HG02884 (cell line): ENCODE data around the gene LRRC8E.

Source experiments
- ATAC-seq: cut with Tn5 transposase; IDR thresholded peaks from one replicate; pipeline ENCODE4 v1.9.1; 2021; ENCODE audit warnings: mild to moderate bottlenecking, moderate library complexity; ENCODE audit not compliant: unreplicated experiment

LRRC8E gene

DNA sequence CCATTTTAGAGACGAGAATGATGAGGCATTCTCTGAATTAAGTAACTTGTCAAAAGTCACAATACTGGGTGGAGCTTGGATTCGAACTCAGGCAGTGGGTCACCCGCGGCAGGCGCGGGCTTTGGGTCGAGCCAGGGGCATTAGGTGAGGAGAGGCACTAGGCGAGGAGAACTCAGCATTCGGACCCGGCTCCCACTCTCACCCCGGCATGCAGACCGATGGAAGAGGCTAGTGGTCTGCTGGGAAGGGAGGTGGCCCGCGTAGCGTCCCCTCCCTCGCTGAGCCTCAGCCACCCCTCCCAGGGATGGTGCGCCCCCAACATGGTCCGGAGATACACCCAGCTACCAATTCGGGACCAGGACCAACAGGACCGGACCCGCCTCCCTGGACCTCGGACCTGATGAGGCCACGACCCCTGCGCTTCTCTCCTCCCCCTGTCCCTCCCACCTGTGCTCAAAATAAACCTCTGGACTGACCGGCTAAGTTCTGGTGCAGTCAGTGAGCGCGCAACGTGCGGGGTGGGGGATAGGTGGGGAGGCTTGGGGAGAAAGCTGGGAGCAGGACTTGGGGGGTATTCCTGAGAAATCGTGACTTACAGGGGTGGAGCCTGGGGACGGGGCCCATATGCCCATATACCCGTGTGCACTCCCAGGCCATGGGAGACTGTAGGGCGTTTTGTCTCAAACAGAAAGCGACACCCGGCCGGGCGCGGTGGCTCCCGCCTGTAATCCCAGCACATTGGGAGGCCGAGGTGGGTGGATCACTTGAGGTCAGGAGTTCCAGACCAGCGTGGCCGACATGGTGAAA, 30.5 kb downstream of the LRRC8E start:
- no peak for ATAC-seq

DNA sequence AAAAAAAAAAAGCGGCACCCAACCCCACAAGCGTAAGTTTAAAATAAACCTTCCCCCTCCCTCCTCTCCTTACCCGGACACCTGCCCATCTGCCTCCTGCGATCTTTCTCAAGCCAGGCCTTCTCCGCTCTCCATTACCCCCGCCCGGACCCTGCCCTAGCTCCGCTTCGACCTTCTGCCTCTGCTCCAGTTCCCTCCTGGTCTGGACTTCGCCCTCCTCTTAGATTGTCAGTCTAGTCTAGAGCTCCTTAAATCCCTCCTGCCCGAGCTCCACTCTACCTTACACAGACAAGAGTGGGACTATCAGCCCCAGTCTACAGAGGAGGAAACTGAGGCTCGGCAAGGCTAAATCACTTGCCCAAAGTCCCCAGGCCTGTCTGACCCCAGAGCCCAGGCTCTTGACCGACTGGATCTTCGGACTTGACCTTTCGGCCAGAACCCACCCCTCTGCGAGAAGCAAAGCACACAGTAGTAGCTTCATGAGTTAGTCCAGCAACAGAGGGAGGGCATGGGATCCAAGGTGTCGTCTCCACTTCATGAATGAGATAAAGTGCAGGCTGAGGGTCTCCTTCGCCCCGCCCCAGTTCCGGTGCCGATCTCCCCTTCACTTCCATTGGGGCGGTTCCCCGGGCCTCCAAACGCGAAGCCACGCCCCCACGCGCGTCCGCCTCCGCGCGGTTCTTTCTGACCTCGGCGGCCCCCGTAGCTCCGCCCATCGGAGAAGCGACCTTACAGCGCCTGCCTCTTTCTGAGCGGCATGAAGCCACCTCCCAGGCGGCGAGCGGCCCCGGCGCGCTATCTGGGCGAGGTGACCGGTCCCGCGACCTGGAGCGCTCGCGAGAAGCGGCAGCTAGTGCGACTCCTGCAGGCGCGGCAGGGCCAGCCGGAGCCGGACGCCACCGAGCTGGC, 31.6 kb downstream of the LRRC8E start, which contains the start of gene SNAPC2:
TSS of gene SNAPC2 (plus strand) at position 729 of the 909 bp plus-strand sequence. CDS start at position 758, 29 bp downstream.
- ATAC-seq = peak; percentile 47

DNA sequence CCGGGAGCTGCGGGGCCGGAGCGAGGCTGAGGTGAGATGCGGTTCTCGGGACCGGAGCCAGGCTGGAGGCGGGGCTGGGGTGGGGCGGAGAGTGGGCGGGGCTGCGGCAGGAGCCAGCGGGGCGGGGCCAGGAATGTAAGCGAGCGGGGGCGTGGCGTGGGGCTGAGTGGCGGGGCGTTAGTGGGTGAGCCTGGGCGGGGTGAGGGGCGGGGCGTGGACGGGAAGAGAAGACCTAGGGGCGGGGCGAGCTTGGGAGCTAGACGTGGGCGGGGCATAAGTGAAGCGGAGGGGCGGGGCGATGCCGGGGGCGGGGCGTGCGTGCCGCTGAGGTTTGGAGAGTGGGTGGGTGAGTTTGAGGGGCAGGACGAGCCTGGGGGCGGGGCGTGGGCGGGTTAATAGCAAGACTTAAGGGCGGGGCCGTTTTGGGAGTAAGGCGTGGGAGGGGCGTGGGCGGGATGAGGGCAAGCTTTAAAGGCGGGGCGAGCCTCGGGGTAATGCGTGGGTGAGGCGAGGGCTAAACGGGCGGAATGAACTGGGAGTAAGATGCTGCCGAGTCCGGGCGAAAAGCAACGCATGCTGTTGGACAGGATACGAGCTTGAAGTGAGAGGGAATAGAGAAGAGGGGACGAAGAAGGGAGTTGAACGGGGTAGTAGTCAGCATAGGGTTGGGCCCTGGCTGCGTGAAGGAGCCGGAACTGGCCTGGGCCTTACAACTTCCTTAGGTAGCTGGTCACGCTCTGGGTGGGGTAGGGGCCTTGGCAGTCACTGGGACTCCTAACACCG, 32.4 kb downstream of the LRRC8E start:
- ATAC-seq = peak; percentile 44

DNA sequence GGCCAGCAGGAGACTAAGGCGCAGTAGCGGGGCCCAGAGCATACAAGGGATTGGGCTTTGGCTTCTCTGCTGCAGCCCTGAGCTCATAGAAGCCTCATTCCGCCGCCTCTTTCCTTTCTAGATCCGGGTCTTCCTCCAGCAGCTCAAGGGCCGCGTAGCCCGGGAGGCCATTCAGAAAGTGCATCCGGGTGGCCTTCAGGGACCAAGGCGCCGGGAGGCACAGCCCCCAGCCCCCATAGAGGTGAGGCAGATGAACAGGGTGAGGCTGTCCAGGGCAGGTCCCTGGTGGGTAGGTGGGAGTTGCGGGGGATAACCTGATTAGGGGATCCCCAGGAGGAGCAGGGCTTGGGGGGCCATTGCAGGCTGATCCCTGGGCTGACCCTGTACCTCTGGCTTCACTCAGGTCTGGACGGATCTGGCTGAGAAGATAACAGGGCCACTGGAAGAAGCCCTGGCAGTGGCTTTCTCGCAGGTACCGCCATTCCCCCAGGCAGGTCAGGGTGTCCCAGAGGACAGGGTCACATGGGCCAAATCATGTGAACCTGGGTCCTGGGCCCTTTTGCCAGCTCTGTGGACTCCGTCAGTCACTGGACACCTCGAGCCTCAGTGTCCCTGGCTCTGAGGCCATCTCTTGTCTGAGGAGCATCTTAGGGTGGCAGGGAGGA, 33.1 kb downstream of the LRRC8E start:
- ATAC-seq = no peak

DNA sequence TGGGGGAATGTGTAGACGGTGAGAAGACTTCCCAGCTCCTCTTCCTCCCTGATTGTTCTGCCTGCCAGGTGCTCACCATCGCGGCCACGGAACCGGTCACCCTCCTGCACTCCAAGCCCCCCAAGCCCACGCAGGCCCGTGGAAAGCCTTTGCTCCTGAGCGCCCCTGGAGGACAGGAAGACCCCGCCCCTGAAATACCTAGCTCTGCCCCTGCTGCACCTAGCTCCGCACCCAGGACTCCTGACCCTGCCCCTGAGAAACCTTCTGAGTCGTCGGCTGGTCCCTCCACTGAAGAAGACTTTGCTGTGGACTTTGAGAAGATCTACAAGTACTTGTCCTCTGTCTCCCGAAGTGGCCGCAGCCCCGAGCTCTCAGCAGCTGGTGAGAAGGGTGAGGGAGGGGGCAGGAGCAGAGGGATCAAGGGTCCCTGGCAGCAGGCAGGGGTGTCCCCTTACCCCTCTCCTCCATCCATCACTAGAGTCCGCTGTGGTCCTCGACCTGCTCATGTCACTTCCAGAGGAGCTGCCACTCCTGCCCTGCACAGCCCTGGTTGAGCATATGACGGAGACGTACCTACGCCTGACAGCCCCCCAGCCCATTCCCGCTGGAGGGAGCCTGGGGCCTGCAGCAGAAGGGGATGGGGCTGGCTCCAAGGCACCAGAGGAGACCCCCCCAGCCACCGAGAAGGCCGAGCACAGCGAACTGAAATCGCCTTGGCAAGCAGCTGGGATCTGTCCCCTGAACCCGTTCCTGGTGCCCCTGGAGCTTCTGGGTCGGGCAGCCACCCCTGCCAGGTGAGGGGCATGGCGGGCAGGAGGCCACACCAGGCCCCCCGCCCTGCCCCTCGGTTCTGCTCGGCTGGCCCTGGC, 33.9 kb downstream of the LRRC8E start:
- no peak for ATAC-seq

DNA sequence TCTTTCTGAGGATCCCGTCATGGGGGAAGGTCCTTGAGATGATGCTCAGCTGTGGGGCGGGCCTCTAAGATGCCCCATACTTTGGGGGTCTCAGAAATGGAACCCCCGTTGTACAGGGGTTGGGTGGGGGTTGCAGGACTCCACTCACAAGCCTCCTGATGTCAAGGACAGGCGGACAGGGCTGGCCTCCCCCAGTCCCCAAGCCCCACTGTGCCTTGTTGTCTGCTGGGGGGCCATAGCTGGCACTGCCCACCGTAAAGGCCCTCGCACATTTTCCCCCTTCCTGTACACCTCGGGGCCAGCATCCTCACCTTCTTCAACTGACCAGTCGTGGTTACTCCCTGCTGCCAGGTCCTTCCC, 34.5 kb downstream of the LRRC8E start:
- no peak for ATAC-seq

DNA sequence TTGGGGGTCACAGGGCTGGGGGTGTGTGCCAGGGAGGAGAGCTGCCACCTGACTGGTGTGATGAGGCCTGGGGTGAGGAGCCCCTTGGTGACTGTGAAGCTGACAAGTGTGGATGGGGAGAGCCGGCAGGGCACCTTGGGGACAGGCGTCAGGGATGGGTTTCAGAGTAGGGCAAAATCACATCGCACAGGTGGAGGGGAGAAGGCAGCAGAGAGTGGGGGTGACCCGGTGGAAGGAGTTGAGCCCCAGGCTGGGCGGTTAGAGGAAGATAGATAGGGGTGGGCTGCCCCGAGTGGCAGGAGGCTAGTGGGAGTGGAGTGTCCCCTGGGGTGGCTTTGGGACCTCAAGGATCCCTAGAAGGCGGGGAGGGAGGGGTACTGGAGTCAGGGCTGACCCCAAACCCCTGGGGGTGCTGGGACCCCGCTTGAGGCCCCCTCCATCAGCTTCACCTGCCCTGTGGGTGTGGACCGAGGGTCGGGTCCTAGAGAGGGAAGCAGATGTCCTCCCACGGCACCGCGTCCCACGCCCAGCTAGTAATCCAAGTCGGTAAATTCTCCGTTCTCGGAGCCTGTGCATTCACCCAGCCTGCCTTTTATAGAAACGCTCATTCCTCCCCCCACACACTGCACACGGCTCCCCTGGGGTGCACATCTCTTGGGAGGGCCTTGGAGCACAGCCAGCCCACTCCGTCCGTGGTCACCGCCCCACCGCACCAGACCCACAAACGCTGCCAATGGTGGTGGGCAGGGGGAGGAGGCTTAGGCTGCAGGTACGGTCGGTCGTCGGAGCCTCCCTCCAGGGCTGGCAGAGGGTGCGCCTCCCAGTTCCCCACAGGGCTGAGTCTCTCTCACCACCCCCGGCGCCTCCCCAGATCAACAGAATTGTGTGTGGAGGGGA, 35.2 kb downstream of the LRRC8E start:
- ATAC-seq = no peak

DNA sequence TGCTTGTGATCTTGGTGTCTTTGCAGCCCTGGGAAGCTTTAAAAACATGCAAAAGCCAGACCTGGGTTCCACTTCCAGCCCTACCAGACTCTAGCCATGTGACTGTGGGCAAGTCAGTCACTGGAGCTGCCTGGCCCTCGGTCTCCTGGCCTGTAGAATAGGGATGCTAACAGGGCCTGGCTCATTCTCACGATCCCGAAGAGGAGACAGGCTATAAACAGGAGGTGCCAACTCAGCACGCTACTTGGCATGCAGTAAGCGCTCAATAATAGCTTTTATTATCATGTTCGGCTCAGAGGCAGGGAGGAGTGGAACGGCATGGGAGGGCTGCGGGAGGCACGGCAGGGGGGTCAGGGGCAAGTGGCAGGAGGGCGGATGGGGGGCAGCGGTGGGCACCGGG, 35.9 kb downstream of the LRRC8E start:
- no peak for ATAC-seq

DNA sequence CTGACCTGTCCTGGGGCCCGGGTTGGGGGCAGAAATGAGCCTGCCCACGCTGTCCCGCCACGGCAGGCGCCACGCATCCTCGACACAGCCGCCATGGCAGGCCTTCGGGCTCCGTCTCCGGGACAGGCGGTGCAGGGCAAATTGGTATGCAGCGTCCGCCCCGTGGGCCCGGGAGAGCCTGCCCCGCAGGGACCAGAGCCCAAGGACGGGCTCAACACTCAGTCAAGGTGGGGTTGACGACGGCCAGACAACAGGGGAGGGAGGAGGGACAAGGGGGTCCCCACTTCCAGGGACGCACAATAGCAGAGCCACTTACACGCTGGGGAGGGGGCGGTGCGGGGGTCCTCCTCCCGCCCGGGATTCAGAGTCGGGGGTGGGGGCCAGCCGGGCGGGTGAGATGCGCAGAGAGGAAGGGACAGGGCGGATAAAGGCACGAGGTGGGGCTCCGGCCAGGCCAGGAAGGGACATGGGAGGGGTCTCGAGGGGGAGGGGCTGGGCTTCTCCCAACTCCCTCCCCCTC, 36.4 kb downstream of the LRRC8E start:
- no peak for ATAC-seq

DNA sequence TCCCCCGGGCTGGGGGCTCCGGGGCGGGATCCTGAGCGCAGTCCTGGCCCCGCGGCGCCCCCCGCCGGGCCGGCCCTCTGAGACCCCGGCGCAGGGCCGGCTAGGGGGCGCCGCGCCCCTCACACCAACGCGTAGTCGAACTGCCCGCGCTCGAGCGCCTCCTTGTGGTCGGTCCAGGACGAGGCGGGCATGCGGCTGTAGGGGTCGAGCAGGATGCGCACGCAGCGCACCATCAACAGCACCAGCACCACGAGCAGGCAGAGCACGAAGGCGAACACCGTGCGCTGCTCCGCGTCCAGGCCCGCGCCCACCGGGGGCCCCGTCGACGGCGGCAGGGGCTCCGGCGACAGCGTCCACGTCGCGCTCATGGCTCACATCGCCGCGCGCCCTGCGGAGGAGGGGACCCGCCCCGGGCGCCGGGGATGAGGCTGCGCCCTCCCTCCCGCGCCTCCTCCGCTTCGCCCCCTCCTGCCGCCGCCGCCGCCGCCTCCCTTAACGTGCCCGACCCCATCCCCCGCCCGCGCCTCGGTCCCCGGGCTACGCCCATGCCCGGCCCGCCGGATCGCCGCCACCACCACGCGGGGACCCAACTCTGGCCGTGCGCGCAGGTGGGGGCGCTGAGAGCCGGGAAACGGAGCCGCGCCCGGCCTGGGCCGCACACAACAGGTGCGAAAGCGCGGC, 37.0 kb downstream of the LRRC8E start:
- no peak for ATAC-seq

DNA sequence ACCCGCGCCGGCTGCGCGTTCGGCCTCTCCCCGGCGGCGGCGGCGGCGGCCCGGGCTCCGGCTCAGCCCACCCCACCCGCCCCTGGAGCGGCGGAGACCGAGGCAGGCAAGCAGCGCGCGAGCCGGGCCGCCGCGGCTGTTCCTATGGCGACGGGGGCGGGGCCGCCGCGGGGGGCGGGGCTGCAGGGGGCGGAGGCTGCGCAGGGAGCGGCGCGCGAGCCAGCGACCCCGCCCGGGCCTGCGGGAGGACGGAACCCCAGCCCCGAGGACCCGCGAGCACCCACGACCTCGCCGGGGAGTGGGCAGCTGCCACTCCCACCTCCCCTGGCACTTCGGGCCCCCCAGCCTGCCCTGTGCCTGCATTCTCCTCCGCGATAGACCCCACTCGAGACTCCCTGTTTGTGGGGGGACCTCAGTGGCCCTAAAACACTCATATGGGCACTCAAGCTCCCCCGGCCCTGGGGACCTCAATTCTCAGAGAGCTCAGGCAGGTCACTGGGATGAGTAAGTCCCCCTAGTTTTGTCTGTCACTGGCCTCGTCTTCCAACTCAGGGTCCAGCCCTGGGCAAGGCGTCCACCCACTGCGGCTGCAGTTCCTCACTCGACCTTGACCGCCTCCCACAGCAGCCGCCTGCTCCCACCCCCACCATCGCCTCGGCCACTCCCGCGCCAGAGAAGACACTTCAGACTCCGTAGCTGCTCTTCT, 37.9 kb downstream of the LRRC8E start, which contains the start of gene CTXN1:
TSS of gene CTXN1 (minus strand) at position 115 of the 706 bp plus-strand sequence. CDS start 597 bp downstream, outside the sequence.
- ATAC-seq = no peak

DNA sequence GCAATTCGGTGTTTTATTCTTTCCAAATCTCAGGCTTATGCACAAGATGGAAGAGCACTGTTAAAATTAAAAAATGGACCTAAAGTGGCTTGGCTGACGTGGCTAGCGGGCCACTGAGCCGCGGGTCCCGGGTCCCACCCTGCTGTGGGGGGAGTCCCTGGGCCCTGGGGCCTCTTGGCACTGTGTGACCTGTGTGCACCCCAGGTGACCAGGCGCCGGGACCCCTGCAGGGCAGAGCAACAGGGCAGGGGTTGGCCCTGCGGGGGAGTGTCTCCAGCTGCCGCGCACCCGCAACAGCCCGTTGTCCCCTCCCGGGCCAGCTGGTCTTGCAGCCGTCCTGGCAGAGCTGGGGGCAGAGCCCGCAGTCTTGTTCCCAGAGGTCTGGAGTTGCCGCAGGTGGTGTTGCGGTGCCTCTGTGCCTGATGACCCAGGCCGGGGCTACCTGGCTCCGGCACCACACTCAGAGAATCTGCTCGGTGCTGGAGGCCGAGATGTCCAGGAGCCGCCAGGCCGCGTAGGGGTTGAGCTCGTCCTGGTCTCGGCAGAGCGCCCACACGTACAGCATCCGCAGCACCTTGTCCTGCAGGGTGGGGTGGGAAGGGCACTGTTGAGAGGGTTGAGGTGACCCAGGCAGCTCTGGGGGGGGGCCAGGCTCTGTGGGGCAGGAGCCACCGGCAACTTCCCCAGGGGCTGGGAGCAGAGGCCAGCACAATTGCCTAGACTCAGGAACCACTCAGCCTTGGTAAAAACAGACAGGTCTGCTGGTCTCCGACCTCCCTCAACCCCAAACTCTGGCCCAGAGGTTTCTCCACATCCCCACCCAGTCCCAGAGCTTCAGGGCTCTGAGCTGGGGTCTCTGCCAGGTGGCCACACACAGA, 38.7 kb downstream of the LRRC8E start:
- no peak for ATAC-seq

DNA sequence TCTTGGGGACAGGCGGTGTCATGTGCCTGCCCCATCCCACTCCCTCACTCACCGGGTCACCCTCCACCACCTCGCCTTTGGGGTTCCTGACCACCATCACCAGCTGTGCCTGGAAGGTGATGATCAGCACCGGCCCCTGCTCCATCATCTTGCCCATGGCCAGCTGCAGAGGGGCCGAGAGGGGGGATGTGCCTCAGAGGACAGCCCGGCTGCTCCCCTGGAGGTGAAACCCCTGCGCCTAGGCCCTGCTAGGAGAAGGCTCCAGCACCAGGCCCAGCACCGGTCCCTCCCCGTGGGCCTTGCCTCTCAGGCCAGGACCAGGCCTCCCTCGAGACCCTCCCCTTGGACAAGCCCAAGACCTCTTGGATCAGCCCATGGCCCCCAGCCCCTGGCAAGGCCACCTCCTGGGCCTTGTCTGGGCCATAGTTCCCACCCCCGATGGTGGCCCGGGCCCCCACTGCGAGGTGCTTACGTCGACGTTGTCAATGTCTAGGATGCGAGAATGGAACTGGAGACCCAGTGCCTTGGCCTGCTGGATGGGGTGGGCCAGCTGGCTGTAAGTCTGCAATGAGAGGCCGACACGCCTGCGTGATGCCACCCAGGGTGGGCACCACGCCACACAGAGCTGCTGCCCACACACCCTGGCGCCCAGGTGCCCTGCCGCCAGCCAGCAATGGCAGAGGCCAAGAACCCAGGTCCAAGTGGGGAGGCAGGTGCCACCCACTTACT, 39.5 kb downstream of the LRRC8E start:
- no peak for ATAC-seq

DNA sequence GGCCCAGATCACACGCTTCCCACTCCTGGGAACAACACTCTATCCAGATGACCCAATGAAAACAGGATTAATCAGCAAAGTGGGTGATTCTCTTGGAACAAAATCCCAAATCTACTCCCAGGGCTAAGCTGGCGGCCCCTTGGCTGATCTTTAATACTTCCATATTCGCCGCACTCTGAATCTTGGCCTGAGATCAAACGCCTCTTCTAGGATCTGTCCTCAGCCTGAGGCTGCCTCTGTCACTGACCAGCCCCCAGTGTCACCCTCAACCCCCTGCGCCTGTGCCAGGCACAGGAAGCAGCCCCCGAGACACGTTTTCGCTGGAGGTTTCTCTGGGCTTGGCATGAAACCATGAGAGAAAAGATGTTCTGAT, 40.0 kb downstream of the LRRC8E start:
- no peak for ATAC-seq
